Parathyroid adenoma (tissue), 2 donors: ENCODE data around the gene DDX41.

ENCODE experiments used
- H2AFZ ChIP-seq: fragments of 300-600 bp; sonication (generic); one replicate; pipeline ENCODE4 v1.7.0; 2017; ENCODE audit warnings: antibody characterized with exemption, mild to moderate bottlenecking
- H3K27ac ChIP-seq: fragments of 300-600 bp; sonication (generic); one replicate; pipeline ENCODE4 v1.7.0; 2017
- H3K27me3 ChIP-seq: fragments of 300-600 bp; sonication (generic); one replicate; pipeline ENCODE4 v1.7.0; 2017; ENCODE audit warnings: low read length; ENCODE audit not compliant: control insufficient read depth, insufficient read depth
- H3K36me3 ChIP-seq: fragments of 300-600 bp; sonication (generic); one replicate; pipeline ENCODE4 v1.7.0; 2017; ENCODE audit warnings: low read length; ENCODE audit not compliant: control insufficient read depth, insufficient read depth
- H3K4me1 ChIP-seq: fragments of 300-600 bp; sonication (generic); one replicate; pipeline ENCODE4 v1.7.0; 2017; ENCODE audit warnings: control low read depth
- H3K4me2 ChIP-seq: fragments of 300-600 bp; sonication (generic); one replicate; pipeline ENCODE4 v1.7.0; 2017; ENCODE audit warnings: low read length
- H3K4me3 ChIP-seq: fragments of 300-600 bp; sonication (generic); one replicate; pipeline ENCODE4 v1.7.0; 2017; ENCODE audit warnings: low read depth, low read length
- H3K79me2 ChIP-seq: fragments of 300-600 bp; sonication (generic); one replicate; pipeline ENCODE4 v1.7.0; 2017; ENCODE audit warnings: control low read depth
- H3K9ac ChIP-seq: fragments of 300-600 bp; sonication (generic); one replicate; pipeline ENCODE4 v1.7.0; 2017; ENCODE audit warnings: mild to moderate bottlenecking
- H3K9me3 ChIP-seq: fragments of 300-600 bp; sonication (generic); one replicate; pipeline ENCODE4 v1.7.0; 2017; ENCODE audit warnings: low read length; ENCODE audit not compliant: control insufficient read depth
- CTCF ChIP-seq: fragments of 300-600 bp; sonication (generic); IDR thresholded peaks from one replicate; pipeline ENCODE4 v1.7.0; 2017; ENCODE audit warnings: antibody characterized with exemption, mild to moderate bottlenecking
- donor health status: primary hyperparathyroidism.

Gene DDX41

GRCh38 chr5:177555665-177556064, 38.9 kb upstream of the DDX41 start:
- peaks cover 25% of the 10 kb centered on the region for H3K79me2 ChIP-seq
- H3K4me3 ChIP-seq = no peak overlapping the region
- H3K4me2 ChIP-seq = no peak overlapping the region
- no peaks in the 10 kb centered on the region for H3K9me3 ChIP-seq
- H3K9ac ChIP-seq = no peak overlapping the region
- TF ChIP-seq CTCF = no peak
- H3K27me3 ChIP-seq = no peaks in the 10 kb centered on the region
- peaks cover 16% of the 10 kb centered on the region for H3K4me1 ChIP-seq
- no peak overlapping the region for H3K27ac ChIP-seq
- no peaks in the 10 kb centered on the region for H3K36me3 ChIP-seq
- no peak overlapping the region for H2AFZ ChIP-seq

GRCh38 chr5:177555228-177555627, 38.5 kb upstream of the DDX41 start:
- TF ChIP-seq CTCF = no peak
- no peak overlapping the region for H3K9ac ChIP-seq
- H3K27ac ChIP-seq = no peak overlapping the region
- no peaks in the 10 kb centered on the region for H3K36me3 ChIP-seq
- H3K4me2 ChIP-seq = no peak overlapping the region
- H3K9me3 ChIP-seq = no peaks in the 10 kb centered on the region
- peaks cover 16% of the 10 kb centered on the region for H3K4me1 ChIP-seq
- H3K4me3 ChIP-seq = peak overlapping the region; percentile 38
- peaks cover 29% of the 10 kb centered on the region for H3K79me2 ChIP-seq
- no peaks in the 10 kb centered on the region for H3K27me3 ChIP-seq
- peak overlapping the region; percentile 82 for H2AFZ ChIP-seq

- no peaks in the 10 kb centered on the region for H3K27me3 ChIP-seq
- H3K36me3 ChIP-seq = no peaks in the 10 kb centered on the region
- peak; percentile 12 for TF ChIP-seq CTCF
- peak within 1 kb of the TSS; percentile 82 for H2AFZ ChIP-seq
- H3K4me3 ChIP-seq = peak within 1 kb of the TSS; percentile 67
- no peak within 1 kb of the TSS for H3K9ac ChIP-seq
- no peaks in the 10 kb centered on the region for H3K9me3 ChIP-seq
- H3K79me2 ChIP-seq = peaks cover 35% of the 10 kb centered on the region
- peak within 1 kb of the TSS; percentile 94 for H3K4me2 ChIP-seq
- peak within 1 kb of the TSS; percentile 45 for H3K27ac ChIP-seq
- H3K4me1 ChIP-seq = peaks cover 16% of the 10 kb centered on the region
These were observed 37.8 kb upstream of the DDX41 start, which contains the start of gene FAM193B for GRCh38 chr5:177554474-177555111. TSS of gene FAM193B (minus strand) at chr5:177554563. CDS start at chr5:177554458, 105 bp downstream.

- Histone ChIP-seq H3K36me3 (no peaks in the 10 kb centered on the region), H3K27ac (peak overlapping the region; percentile 45), H3K4me1 (peaks cover 16% of the 10 kb centered on the region), H3K4me2 (peak overlapping the region; percentile 94), H3K4me3 (peak overlapping the region; percentile 67), H3K27me3 (no peaks in the 10 kb centered on the region), H2AFZ (peak overlapping the region; percentile 80), H3K79me2 (peaks cover 41% of the 10 kb centered on the region), H3K9me3 (no peaks in the 10 kb centered on the region), H3K9ac (no peak overlapping the region)
- no peak for TF ChIP-seq CTCF
These were observed 37.1 kb upstream of the DDX41 start for GRCh38 chr5:177553671-177554429.
